Endothelial cell of umbilical vein (primary cell): ENCODE results near the gene OST4.

Experiments used
- EZH2 ChIP-seq: IDR thresholded peaks from 2 replicates; pipeline ENCODE4 v1.6.1; 2012; ENCODE audit warnings: borderline replicate concordance, low read depth, mild to moderate bottlenecking, moderate library complexity, low read length, inconsistent platforms; ENCODE audit not compliant: severe bottlenecking
- JUN ChIP-seq: IDR thresholded peaks from 2 replicates; pipeline ENCODE4 v1.6.1; 2011; ENCODE audit warnings: borderline replicate concordance, low read depth; ENCODE audit not compliant: insufficient read length, insufficient read depth

DNA sequence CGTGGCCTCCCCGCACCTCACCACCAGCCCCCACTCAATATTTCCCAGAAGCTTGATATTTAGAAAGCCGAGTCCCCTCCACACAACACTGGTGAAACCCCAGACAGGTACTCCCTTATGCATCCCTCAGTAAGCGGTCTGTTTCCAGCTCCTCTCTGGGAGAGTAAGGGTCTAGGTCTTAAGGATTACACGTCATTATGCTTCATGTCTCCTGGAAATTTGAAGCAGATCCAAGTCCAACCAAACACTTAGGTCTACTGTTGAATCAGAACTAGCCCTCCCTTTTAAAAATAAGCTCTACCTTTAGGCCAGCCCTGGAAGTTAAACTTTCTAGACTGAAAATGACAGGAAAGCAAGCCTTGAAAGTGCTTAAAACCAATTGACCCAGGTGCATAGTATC, 1.5 kb upstream of the OST4 start:
- TF ChIP-seq EZH2 (no peak), JUN (no peak)
